ENCODE data around the gene RBCK1. TPM values are rescaled to one million over a fixed set of nuclear protein-coding genes. Genes with fewer than 3 reads are reported as not detected.

The RBCK1 gene
- total RNA-seq, 2 experiments from 2014 or later = 122 to 130 TPM

DNA sequence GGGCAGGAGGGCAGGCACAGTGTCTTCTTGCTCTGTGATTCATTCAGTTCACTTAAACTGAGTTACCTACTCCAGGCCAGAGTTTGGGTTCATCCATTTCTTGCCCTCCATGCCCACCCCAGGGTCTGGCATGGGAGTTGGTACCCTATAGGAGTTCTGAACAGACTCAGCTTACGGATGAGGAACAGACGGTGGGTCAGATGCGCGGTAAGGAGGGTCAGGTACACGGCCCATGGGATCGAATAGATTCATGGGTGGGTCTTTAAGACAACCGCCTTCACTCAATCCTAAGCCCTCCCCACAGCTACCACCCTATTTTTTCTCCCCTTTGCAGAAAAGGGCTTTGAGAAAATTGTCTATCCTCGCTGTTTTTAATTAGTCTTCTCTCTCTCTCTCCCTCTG is 40.6 kb upstream of the RBCK1 start:
- CTCF ChIA-PET = interaction anchor here (1.7 kb wide), 2 partner anchors 13 to 37 kb away, joined by 5 to 12 read pairs; no protein-coding TSS in a partner anchor
- intact Hi-C loops (cut with micrococcal nuclease) = no loop called here
- ATAC-seq (no peak), DNase-seq (no peak)
- TF ChIP-seq, protein P1, sequence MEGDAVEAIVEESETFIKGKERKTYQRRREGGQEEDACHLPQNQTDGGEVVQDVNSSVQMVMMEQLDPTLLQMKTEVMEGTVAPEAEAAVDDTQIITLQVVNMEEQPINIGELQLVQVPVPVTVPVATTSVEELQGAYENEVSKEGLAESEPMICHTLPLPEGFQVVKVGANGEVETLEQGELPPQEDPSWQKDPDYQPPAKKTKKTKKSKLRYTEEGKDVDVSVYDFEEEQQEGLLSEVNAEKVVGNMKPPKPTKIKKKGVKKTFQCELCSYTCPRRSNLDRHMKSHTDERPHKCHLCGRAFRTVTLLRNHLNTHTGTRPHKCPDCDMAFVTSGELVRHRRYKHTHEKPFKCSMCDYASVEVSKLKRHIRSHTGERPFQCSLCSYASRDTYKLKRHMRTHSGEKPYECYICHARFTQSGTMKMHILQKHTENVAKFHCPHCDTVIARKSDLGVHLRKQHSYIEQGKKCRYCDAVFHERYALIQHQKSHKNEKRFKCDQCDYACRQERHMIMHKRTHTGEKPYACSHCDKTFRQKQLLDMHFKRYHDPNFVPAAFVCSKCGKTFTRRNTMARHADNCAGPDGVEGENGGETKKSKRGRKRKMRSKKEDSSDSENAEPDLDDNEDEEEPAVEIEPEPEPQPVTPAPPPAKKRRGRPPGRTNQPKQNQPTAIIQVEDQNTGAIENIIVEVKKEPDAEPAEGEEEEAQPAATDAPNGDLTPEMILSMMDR (IDR thresholded peaks at IDR 0.05) = no peak
- no peaks in the 10 kb centered on the region for H3K9me3 Mint-ChIP-seq
- H3K27me3 Mint-ChIP-seq = peaks cover 1% of the 10 kb centered on the region
- POLR2A ChIA-PET = interaction anchor here (1.3 to 1.4 kb wide), 2 partner anchors 15 to 18 kb away, joined by 3 to 4 read pairs; no protein-coding TSS in a partner anchor
- H3K27ac Mint-ChIP-seq = no peak overlapping the region
- peaks cover 39% of the 10 kb centered on the region for H3K4me1 Mint-ChIP-seq (ENCODE audit: low read depth)
- H3K36me3 Mint-ChIP-seq (ENCODE audit: low read depth) = no peaks in the 10 kb centered on the region
- H3K4me3 Mint-ChIP-seq = no peak overlapping the region

DNA sequence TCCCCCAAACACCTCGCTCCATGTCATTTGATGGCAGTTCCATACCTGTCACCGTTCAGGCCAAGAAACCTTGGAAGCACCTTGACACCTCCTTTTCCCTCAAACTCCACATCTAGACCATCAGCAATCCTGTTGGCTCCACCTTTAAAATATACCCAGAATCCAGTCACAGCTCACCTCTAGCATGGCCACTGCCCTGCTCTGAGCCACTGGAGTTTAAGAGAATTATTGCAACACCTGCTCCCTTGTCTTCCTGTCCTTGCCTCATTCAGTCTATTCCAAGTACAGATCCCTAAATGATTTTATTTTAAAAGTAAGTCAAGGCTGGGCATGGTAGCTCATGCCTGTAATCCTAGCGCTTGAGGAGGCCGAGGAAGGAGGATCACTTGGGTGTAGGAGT is 39.2 kb upstream of the RBCK1 start:
- Mint-ChIP-seq H3K27me3 (peaks cover 1% of the 10 kb centered on the region), H3K4me1 (ENCODE audit: low read depth) (peaks cover 42% of the 10 kb centered on the region), H3K4me3 (no peak overlapping the region), H3K27ac (no peak overlapping the region), H3K36me3 (ENCODE audit: low read depth) (no peaks in the 10 kb centered on the region), H3K9me3 (no peaks in the 10 kb centered on the region)
- no peak for DNase-seq
- ChIA-PET CTCF (interaction anchor here (1.0 kb wide), 1 partner anchor 14 kb away, joined by 3 read pairs; no protein-coding TSS in a partner anchor), POLR2A (interaction anchor here (1.3 to 1.4 kb wide), 2 partner anchors 13 to 17 kb away, joined by 3 to 4 read pairs; no protein-coding TSS in a partner anchor)
- intact Hi-C loops (cut with micrococcal nuclease) = no loop called here
- no peak for ATAC-seq
- TF ChIP-seq, protein P1 (IDR thresholded peaks at IDR 0.05) = no peak

DNA sequence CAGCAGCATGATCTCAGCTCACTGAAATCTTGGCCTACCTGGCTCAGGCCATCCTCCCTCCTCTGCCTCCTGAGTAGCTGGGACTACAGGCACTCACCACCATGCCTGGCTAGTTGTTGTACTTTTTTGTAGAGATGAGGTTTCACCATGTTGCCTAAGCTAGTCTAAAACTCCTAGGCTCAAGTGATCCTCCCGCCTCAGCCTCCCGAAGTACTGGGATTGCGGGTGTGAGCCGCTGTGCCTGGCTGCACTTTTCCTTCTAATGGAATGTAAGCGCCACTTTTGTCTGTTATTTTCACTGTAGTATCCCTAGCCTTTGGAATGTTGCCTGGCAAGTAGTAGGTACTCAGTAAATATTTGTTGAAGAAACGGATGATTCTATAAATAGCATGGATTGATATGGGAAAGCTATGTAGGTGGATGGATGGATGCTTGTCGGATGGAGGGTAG is 37.9 kb upstream of the RBCK1 start:
- no peak overlapping the region for H3K27ac Mint-ChIP-seq
- CTCF ChIA-PET = interaction anchor here (0.6 to 1.7 kb wide), 2 partner anchors 10 to 16 kb away, joined by 3 to 9 read pairs; partner anchors contain the start of gene TRIB3
- no peak for DNase-seq
- intact Hi-C loops (cut with micrococcal nuclease) = no loop called here
- no peak for ATAC-seq
- POLR2A ChIA-PET = interaction anchor here (0.9 to 1.2 kb wide), 2 partner anchors 11 to 16 kb away, joined by 3 to 5 read pairs; partner anchors contain the start of gene TRIB3
- H3K9me3 Mint-ChIP-seq = no peaks in the 10 kb centered on the region
- H3K27me3 Mint-ChIP-seq = peaks cover 1% of the 10 kb centered on the region
- H3K36me3 Mint-ChIP-seq (ENCODE audit: low read depth) = no peaks in the 10 kb centered on the region
- H3K4me3 Mint-ChIP-seq = no peak overlapping the region
- peaks cover 33% of the 10 kb centered on the region for H3K4me1 Mint-ChIP-seq (ENCODE audit: low read depth)
- TF ChIP-seq, protein P1 (IDR thresholded peaks at IDR 0.05) = no peak

DNA sequence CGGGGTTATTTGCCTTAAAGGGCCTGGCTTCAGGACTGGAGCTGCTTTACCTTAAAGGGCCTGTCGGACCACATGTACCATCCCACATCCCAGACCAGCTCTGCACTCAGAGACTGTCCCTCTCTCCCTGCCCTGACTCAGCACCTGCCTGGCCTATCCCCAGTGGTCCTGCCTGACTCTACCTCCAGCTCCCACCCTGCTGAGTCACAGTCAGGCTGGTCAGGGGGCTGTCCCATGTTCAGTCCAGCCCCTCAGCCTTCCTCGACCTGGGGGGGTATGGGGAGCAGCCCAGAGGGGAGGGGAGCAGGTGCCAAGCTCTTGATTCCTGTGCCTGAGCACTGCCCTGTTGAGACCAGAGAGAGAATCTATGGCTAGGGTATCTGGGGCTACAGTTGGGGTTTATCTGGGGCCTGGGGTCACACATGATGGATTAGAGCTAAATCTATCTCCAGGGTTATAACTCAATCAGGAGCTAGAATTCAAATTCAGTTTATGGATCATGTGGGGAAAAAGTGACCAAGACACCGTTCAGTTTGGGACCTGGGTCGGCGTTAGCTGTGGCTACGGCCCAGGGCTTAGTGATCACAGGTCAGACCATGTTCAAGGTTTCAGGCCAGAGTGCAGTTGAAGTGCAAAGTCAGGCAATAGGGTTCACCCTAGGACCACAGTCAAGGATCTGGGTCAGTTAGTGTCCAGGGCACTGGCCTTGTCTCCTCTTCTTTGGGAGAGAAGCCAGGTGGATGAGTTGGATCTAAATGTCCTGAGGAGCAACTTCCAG is 36.9 kb upstream of the RBCK1 start:
- Mint-ChIP-seq H3K4me1 (ENCODE audit: low read depth) (peaks cover 25% of the 10 kb centered on the region), H3K36me3 (ENCODE audit: low read depth) (no peaks in the 10 kb centered on the region), H3K9me3 (no peaks in the 10 kb centered on the region), H3K27ac (no peak overlapping the region), H3K27me3 (peaks cover 1% of the 10 kb centered on the region), H3K4me3 (no peak overlapping the region)
- POLR2A ChIA-PET = interaction anchor here (1.1 to 1.2 kb wide), 3 partner anchors 9 to 15 kb away, joined by 3 to 5 read pairs (median 5); partner anchors contain the start of gene TRIB3
- intact Hi-C loops (cut with micrococcal nuclease) = no loop called here
- no peak for ATAC-seq
- CTCF ChIA-PET = interaction anchor here (0.6 to 1.7 kb wide), 5 partner anchors 9 to 297 kb away, joined by 3 to 9 read pairs (median 3); partner anchors contain the start of gene TRIB3
- no peak for DNase-seq
- TF ChIP-seq, protein P1 (IDR thresholded peaks at IDR 0.05) = no peak

Measured in activated CD8-positive, alpha-beta T cell treated with anti-CD3 and anti-CD28 coated beads for 36 hours (primary cell).